ENCODE data around the gene ZC3H18. TPM values are rescaled to one million over a fixed set of nuclear protein-coding genes. Genes with fewer than 3 reads are reported as not detected.

Gene ZC3H18
- total RNA-seq, 1 experiment from 2014 or later = 57.8 TPM

DNA sequence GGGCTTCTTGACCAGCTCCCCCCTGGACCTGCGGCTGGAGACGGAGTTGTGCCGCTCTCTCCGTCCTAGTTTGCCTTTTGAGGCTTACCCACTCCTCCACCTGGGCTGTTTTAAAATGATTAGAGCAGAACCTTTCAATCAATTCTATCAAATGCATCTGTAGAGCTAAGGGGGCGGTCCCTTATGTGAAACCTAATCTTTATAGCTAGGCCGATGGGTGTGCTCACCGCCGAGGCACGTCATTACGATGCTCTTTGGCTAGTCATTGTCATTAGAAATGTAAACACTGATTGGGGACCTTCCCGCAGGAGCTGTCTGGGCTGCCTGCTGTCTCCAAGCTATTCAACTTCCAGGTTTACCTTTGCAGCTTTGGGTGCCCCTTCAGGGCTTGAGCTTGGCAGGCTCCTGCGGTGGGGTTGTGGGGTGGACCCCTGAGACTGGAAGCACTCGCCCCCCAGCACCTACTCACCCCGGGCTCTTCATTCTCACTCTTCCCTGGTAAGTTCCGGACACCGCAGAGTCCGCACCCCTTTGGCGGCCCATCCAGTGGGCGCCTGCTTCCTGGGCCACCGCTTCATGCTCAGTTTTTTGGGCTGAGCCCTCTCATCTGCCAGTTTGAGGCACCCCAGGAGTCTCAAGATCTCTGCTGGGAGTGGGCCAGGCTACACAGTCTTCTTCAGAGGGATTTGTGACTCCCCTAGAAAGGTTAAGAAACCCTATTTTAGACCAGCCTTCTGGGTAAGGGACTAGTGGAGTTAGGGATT lies 47.2 kb downstream of the ZC3H18 start:
- Histone ChIP-seq H3K9ac (ENCODE audit: low read length) (no peak overlapping the region), H3K4me3 (replicated peaks in 1 of 2; ENCODE audit: low read depth in 1 of 2, low read length in 2 of 2) (no peak overlapping the region), H3K9me3 (ENCODE audit: control insufficient read depth in 1 of 2, insufficient read depth in 1 of 2, low read depth in 1 of 2, low read length in 2 of 2) (no peaks in the 10 kb centered on the region), H4K20me1 (ENCODE audit: insufficient read depth) (peaks cover 9% of the 10 kb centered on the region; the same call in 1 of the 2 replicates), H2AFZ (ENCODE audit: low read depth, low read length, poor library complexity, severe bottlenecking) (no peak overlapping the region), H3K27ac (ENCODE audit: low read depth, low read length) (no peak overlapping the region), H3K4me1 (ENCODE audit: control insufficient read depth in 1 of 2, insufficient read depth in 2 of 2, low read length in 2 of 2) (no peaks in the 10 kb centered on the region), H3K4me2 (ENCODE audit: low read length) (no peak overlapping the region), H3K79me2 (ENCODE audit: insufficient read depth, low read length) (peaks cover 88% of the 10 kb centered on the region), H3K27me3 (ENCODE audit: insufficient read depth, low read length) (no peaks in the 10 kb centered on the region), H3K9me2 (ENCODE audit: insufficient read depth) (no peaks in the 10 kb centered on the region), H3K36me3 (ENCODE audit: control insufficient read depth in 1 of 2, insufficient read depth in 2 of 2, low read length in 2 of 2) (peaks cover 22 to 41% of the 10 kb centered on the region in 2 experiments; a peak in 3 of 4 replicates)
- ATAC-seq = no peak
- TF ChIP-seq YY1 (IDR thresholded peaks at IDR 0.05; ENCODE audit: extremely low read depth, insufficient replicate concordance, low read depth, low read length) (no peak), TCF7L2 (IDR thresholded peaks at IDR 0.05; ENCODE audit: borderline replicate concordance, extremely low read depth, insufficient read depth, insufficient read length) (no peak), SP1 (IDR thresholded peaks at IDR 0.05; ENCODE audit: low read depth) (no peak), JUND (IDR thresholded peaks at IDR 0.05) (no peak), CTCF (IDR thresholded peaks at IDR 0.05 in 2 of 3, conservative IDR thresholded peaks at IDR 0.05 in 1 of 3; ENCODE audit: borderline replicate concordance in 1 of 3, insufficient read depth in 1 of 3, low read depth in 2 of 3, low read length in 2 of 3) (no peak), CBX3 (IDR thresholded peaks at IDR 0.05; ENCODE audit: low read depth) (no peak), SRF (IDR thresholded peaks at IDR 0.05; ENCODE audit: low read depth) (no peak), ZNF274 (IDR thresholded peaks at IDR 0.05; ENCODE audit: low read depth, low read length) (no peak), SIN3A (IDR thresholded peaks at IDR 0.05; ENCODE audit: low read depth) (no peak), EZH2phosphoT487 (IDR thresholded peaks at IDR 0.05; ENCODE audit: borderline replicate concordance) (no peak)
- TF ChIP-seq, protein P1, sequence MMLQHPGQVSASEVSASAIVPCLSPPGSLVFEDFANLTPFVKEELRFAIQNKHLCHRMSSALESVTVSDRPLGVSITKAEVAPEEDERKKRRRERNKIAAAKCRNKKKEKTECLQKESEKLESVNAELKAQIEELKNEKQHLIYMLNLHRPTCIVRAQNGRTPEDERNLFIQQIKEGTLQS (IDR thresholded peaks at IDR 0.05) = no peak
- CTCF ChIA-PET = no interaction called here
- POLR2A ChIA-PET = no interaction called here
- RAD21 ChIA-PET (ENCODE audit: low non-redundant PET in 1 of 2, low total read pairs in 2 of 2, uncharacterized antibody in 2 of 2, unreplicated experiment in 2 of 2) = no interaction called here
- no peak for DNase-seq (ENCODE audit: low read depth, low spot score)
- intact Hi-C loops (cut with micrococcal nuclease) = no loop called here
- BruUV-seq (replicated peaks) = no TSS peak
